Measurements from ENCODE around the gene YY1AP1.

DNA sequence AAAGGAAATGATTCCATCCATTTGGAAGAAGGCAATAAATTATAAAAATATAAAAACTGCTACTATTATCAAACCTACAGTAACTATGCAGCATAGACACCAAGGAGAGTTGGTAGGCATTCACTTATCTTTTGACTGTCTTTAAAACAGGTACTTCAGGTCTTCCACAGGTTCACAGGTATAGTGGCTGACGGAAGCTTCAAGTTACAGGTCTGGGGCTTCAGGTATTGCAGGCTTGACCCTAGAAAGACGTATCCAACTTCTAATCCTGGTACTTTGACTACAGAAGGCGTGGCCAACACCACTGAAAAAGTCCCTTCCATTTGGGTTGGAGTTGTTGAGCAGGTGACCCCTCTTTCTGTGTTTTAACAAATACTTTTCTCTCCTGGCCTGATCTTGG, 35.6 kb downstream of the YY1AP1 start:
- TF ChIP-seq, protein P1, sequence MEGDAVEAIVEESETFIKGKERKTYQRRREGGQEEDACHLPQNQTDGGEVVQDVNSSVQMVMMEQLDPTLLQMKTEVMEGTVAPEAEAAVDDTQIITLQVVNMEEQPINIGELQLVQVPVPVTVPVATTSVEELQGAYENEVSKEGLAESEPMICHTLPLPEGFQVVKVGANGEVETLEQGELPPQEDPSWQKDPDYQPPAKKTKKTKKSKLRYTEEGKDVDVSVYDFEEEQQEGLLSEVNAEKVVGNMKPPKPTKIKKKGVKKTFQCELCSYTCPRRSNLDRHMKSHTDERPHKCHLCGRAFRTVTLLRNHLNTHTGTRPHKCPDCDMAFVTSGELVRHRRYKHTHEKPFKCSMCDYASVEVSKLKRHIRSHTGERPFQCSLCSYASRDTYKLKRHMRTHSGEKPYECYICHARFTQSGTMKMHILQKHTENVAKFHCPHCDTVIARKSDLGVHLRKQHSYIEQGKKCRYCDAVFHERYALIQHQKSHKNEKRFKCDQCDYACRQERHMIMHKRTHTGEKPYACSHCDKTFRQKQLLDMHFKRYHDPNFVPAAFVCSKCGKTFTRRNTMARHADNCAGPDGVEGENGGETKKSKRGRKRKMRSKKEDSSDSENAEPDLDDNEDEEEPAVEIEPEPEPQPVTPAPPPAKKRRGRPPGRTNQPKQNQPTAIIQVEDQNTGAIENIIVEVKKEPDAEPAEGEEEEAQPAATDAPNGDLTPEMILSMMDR (IDR thresholded peaks at IDR 0.05): no peak
- TF ChIP-seq POLR2AphosphoS5 (IDR thresholded peaks at IDR 0.05) (no peak), EP300 (IDR thresholded peaks at IDR 0.05) (no peak)

All from gastroesophageal sphincter (tissue), 3 donors.